Fibroblast of villous mesenchyme (primary cell): ENCODE results near the gene CHAF1A. TPM values are rescaled to one million over a fixed set of nuclear protein-coding genes. Genes with fewer than 3 reads are reported as not detected.

Source experiments
- DNase-seq: peaks from one replicate; pipeline ENCODE4 v3.0.0-alpha.2; 2010; ENCODE audit warnings: low read depth
- H3K4me3 ChIP-seq: 2 replicates; pipeline ENCODE4 v1.5.1; 2011; ENCODE audit warnings: low read depth, mild to moderate bottlenecking, low read length
- total RNA-seq: library from RNA; depleted of rRNA; stranded (reverse); fragments of >200 nt; gene quantifications from 2 replicates; pipeline ENCODE4 v1.2.3, GENCODE V29; 2012
- TF ChIP-seq, protein P1 (sequence below): IDR thresholded peaks from 2 replicates; pipeline ENCODE4 v1.5.1; 2012; ENCODE audit warnings: low read depth, mild to moderate bottlenecking, low read length; ENCODE audit not compliant: insufficient read depth

CHAF1A gene
- total RNA-seq, 1 donor, result 9.9 TPM

DNA sequence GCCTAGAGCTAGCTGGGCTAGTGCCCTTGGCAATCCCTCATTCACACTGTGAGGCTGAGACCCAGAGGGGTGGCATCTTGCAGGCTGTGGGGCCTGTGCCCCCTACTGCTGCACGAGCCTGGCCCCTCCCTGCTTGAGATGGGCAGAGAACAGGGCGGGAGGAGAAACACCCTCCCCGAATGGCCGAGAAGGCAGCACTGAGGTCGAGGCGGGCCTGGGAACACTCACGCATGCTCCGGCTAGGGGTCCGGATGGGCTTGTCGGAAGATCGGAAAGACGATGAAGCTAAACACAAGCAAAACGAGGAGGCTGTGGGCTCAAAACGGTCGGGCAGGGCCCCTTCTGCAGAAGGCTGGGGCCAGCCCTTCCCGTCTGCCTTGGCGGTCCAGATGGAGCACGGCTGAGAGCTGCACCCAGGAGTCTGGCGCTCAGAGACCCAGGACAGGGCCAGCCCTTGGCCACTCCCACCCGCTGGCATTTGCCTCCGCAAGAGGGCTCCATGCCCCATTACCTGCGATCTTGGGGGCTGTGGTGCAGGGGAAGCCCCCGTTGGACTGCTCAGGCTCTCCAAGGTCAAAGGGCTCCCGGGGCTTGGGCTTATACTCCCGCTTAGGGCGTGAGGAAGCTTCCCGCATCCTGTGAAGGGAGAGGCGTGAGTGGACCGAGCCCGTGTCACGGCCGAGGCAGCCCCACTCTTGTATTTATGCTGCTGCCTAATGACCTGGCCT is 40.2 kb upstream of the CHAF1A start:
- TF ChIP-seq, protein P1, sequence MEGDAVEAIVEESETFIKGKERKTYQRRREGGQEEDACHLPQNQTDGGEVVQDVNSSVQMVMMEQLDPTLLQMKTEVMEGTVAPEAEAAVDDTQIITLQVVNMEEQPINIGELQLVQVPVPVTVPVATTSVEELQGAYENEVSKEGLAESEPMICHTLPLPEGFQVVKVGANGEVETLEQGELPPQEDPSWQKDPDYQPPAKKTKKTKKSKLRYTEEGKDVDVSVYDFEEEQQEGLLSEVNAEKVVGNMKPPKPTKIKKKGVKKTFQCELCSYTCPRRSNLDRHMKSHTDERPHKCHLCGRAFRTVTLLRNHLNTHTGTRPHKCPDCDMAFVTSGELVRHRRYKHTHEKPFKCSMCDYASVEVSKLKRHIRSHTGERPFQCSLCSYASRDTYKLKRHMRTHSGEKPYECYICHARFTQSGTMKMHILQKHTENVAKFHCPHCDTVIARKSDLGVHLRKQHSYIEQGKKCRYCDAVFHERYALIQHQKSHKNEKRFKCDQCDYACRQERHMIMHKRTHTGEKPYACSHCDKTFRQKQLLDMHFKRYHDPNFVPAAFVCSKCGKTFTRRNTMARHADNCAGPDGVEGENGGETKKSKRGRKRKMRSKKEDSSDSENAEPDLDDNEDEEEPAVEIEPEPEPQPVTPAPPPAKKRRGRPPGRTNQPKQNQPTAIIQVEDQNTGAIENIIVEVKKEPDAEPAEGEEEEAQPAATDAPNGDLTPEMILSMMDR, result no peak

DNA sequence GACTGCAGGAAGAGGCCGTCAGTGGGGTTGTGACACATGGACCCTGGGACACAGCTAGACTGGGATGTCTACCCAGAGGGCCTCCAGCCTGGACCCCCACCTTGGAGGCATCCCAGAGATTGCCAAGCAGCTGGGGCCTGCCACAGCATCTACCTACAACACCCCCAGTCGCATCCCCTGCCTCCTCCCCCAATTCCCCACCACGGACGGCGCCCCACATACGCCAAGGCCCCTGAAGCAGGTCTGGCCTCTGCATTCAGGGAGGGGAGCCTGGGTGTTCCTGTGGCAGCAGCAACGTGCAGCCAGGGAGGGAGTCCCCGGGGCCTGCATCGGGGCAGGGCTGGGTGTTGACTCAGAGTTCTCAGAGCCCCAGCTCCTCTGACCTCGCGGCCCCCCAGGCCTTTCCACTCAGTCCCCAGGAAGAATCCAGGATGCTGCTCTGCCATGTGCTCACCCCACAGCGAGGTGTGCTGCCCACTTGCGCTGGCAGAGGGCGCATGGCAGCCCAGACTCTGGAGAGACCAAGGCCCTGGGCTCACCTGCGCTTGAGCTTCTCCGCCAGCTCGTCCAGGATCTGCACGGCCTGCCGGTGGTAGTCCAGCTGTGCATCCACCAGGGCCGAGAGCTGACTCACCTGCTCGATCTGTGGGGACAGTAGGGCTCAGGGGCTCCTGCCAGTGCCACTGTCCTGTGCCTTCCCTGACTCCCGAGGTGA is 39.5 kb upstream of the CHAF1A start:
- no peak for DNase-seq
- TF ChIP-seq, protein P1, result peak; percentile 21
- H3K4me3 ChIP-seq, result no peak overlapping the region

More for the DNA sequence above, 40.2 kb upstream of the CHAF1A start:
- no peak for DNase-seq
- no peak overlapping the region for H3K4me3 ChIP-seq

DNA sequence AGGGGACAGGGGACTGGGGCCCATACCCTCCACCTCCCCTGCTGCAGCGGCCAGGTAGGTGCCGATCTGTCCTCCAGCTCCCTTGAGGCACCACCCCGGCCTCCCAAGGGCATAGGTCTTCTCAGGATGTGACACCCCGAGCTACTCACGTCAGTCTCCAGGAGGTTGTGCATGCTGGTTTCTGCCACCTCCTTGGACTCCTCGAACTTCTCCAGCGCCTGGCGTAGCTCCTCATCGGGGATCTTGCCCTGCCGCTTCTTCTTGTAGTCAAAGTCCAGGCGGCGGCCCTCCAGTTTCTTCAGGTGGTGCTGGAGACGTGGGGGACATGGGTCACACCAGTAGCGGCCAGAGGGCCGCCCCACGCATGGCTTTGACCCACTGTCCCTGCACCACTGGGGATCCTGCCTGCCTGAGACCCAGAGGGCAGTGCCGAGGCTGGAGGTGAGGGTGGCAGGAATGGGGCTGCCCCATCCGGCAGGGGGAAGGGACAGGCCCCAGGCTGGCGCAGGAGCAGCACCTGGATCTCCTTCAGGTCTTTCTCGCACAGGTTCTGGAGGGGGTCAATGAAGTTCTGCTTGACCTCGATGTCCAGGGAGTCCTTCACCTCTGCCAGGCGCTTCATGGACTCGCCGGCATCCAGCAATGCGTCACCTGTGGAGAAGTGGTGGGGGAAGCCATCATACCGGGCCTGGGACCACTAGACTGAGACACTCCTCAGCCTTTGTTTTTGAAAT is 38.7 kb upstream of the CHAF1A start:
- no peak overlapping the region for H3K4me3 ChIP-seq
- no peak for DNase-seq
- TF ChIP-seq, protein P1, result no peak

DNA sequence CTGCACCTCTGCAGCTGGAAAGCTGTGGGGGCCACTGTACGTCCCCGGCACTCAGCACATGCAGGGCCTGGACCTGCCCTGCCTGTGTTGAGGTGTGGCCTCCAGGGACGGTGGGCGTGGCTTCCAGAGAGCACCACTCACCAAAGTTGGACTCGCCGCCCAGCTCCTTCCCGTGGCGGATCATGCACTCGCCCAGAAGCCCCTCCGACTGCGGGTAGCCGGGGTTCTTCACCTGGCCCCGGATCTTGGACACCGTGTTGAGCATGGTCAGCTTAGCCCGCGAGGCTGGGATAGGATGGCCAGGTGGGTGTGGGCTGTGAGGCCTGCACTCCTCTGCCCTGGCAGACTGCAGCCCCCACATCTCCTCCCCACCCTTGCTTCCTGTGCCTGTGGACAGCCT is 37.1 kb upstream of the CHAF1A start:
- no peak for DNase-seq
- no peak overlapping the region for H3K4me3 ChIP-seq
- TF ChIP-seq, protein P1, result no peak

DNA sequence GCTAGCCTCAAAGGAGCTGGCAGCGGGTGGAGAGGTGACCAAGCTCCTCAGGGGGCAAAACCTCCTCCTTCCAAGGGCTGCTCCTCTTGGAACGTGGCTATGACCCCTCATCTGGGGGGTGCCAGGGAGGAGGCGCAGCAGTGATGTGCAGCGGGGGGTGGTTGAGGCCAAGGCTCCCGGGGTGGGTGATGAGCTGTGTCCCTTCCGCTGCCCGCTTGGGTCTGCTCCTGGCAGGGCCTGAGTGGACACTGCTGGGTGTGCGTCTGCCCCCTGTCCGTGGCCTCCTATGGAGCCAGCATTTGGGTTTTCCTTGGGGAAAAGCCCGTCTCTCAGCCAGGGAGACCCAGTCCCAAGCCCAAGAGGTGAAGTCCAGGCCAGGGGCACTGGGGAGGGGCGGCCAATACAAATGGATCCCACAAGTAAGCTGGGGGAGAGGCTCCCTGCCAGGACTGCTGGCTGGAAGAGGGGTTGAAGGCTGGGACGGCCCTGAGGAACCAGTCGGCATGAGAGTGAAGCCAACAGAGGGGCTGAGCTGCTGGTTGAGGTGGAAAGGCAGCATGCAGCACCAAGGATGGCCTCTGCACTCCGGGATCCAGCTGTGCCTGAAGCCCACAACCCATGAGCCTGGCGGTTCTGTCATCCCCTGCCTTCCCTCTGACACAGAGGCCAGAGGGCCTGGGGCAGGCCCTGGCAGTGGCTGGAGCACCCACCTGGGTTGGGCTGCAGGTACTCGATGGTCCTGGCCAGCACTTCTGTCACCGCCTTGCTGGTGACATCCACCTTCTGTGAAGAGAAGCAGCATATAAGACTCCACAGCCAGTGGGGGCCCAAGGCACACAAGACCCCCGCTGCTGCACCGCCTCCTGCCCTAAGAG is 36.4 kb upstream of the CHAF1A start:
- DNase-seq, result no peak
- no peak overlapping the region for H3K4me3 ChIP-seq
- TF ChIP-seq, protein P1, result no peak
